Measurements from ENCODE around the gene RANBP9. TPM values are rescaled to one million over a fixed set of nuclear protein-coding genes. Genes with fewer than 3 reads are reported as not detected.

Gene RANBP9
- total RNA-seq, 1 donor from 2014 or later, result 50.6 TPM

GRCh38 chr6:13579911-13580310, 131.7 kb downstream of the RANBP9 start:
- H3K9me3 ChIP-seq, result no peaks in the 10 kb centered on the region
- no peaks in the 10 kb centered on the region for H3K27me3 ChIP-seq
- H3K36me3 ChIP-seq, result peaks cover 0 to 6% of the 10 kb centered on the region in 2 donors
- H3K27ac ChIP-seq, result no peak overlapping the region
- H3K4me3 ChIP-seq, result no peak overlapping the region
- H3K4me1 ChIP-seq, result peaks cover 9% of the 10 kb centered on the region
- DNase-seq (ENCODE audit: extremely low spot score in 2 of 2), result no peak
- TF ChIP-seq CTCF (IDR thresholded peaks at IDR 0.05) (no peak), POLR2A (IDR thresholded peaks at IDR 0.05) (no peak)
- intact Hi-C loops (cut with DNase I), result no loop called here

GRCh38 chr6:13577926-13578325, 133.7 kb downstream of the RANBP9 start:
- Histone ChIP-seq H3K9me3 (no peaks in the 10 kb centered on the region), H3K4me3 (no peak overlapping the region), H3K36me3 (no peaks in the 10 kb centered on the region), H3K4me1 (peaks cover 11% of the 10 kb centered on the region), H3K27ac (no peak overlapping the region), H3K27me3 (no peaks in the 10 kb centered on the region)
- intact Hi-C loops (cut with DNase I), result no loop called here
- no peak for TF ChIP-seq CTCF (IDR thresholded peaks at IDR 0.05)
- TF ChIP-seq POLR2AphosphoS5 (IDR thresholded peaks at IDR 0.05; ENCODE audit: insufficient read depth in 1 of 2, low read depth in 1 of 2), result no peak
- no peak for TF ChIP-seq POLR2A (IDR thresholded peaks at IDR 0.05)
- DNase-seq (ENCODE audit: extremely low spot score in 2 of 2), result no peak

DNA sequence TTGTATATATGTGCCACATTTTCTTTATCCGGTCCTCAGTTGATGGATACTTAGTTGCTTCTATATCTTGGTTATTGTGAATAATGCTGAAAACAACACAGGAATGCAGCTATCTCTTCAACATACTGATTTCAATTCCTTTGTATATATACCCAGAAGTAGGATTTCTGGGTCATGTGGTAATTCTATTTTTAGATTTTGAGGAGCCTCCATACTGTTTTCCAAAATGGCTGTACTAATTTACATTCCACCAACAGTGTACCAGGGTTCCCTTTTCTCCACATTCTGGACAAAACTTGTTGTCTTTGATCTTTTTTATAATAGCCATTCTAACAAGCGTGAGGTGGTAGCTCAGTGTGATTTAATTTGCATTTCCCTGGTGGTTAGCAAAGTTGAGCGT, 135.6 kb downstream of the RANBP9 start:
- H3K4me1 ChIP-seq, result peaks cover 11% of the 10 kb centered on the region
- no peaks in the 10 kb centered on the region for H3K27me3 ChIP-seq
- no peaks in the 10 kb centered on the region for H3K9me3 ChIP-seq
- H3K36me3 ChIP-seq, result no peaks in the 10 kb centered on the region
- TF ChIP-seq CTCF (IDR thresholded peaks at IDR 0.05), result no peak
- TF ChIP-seq POLR2AphosphoS5 (IDR thresholded peaks at IDR 0.05; ENCODE audit: insufficient read depth in 1 of 2, low read depth in 1 of 2), result no peak
- no peak for TF ChIP-seq POLR2A (IDR thresholded peaks at IDR 0.05)
- no peak for DNase-seq (ENCODE audit: extremely low spot score in 2 of 2)
- no peak overlapping the region for H3K27ac ChIP-seq
- intact Hi-C loops (cut with DNase I), result no loop called here
- no peak overlapping the region for H3K4me3 ChIP-seq

- H3K4me3 ChIP-seq, result peak overlapping the region; percentile 82 to 91
- H3K4me1 ChIP-seq, result peaks cover 11% of the 10 kb centered on the region
- H3K9me3 ChIP-seq, result no peaks in the 10 kb centered on the region
- H3K27ac ChIP-seq, result peak overlapping the region; percentile 94
- no peaks in the 10 kb centered on the region for H3K36me3 ChIP-seq
- intact Hi-C loops (cut with DNase I), result no loop called here
- DNase-seq (ENCODE audit: extremely low spot score in 2 of 2), result no peak
- TF ChIP-seq CTCF (IDR thresholded peaks at IDR 0.05), result peak in 1 of 3 experiments; percentile 70
- TF ChIP-seq POLR2AphosphoS5 (IDR thresholded peaks at IDR 0.05; ENCODE audit: insufficient read depth in 1 of 2, low read depth in 1 of 2), result no peak
- H3K27me3 ChIP-seq, result no peaks in the 10 kb centered on the region
These were observed 136.3 kb downstream of the RANBP9 start for GRCh38 chr6:13575377-13575775.

- no peaks in the 10 kb centered on the region for H3K9me3 ChIP-seq
- no peaks in the 10 kb centered on the region for H3K27me3 ChIP-seq
- H3K4me3 ChIP-seq, result peak within 1 kb of the TSS; percentile 82 to 91
- H3K4me1 ChIP-seq, result peaks cover 11% of the 10 kb centered on the region
- intact Hi-C loops (cut with DNase I), result no loop called here
- peak in 1 of 2 donors; percentile 56 for TF ChIP-seq POLR2A (IDR thresholded peaks at IDR 0.05)
- peak; percentile 33 to 91 for TF ChIP-seq POLR2AphosphoS5 (IDR thresholded peaks at IDR 0.05; ENCODE audit: insufficient read depth in 1 of 2, low read depth in 1 of 2)
- TF ChIP-seq CTCF (IDR thresholded peaks at IDR 0.05), result peak in 2 of 3 experiments; percentile 33 to 60
- no peaks in the 10 kb centered on the region for H3K36me3 ChIP-seq
- H3K27ac ChIP-seq, result peak within 1 kb of the TSS; percentile 94
- DNase-seq (ENCODE audit: extremely low spot score in 2 of 2), result peak in 1 of 2 donors; percentile 93
These were observed 136.9 kb downstream of the RANBP9 start, which contains the start of gene SIRT5 for GRCh38 chr6:13574571-13575376. Gene SIRT5 (plus strand): TSS chr6:13574601. CDS start chr6:13584111, 9,510 bp downstream.

Data from vagina (tissue), 2 donors.